Hepatocyte (in vitro differentiated cells): ENCODE results near the gene BLOC1S2. TPM values are rescaled to one million over a fixed set of nuclear protein-coding genes. Genes with fewer than 3 reads are reported as not detected.

Experiments used
- DNase-seq: peaks from one replicate; pipeline ENCODE4 v3.0.0-alpha.2; 2016; ENCODE audit warnings: low spot score
- H2AFZ ChIP-seq: fragments of 200-600 bp; sonication (generic); 2 replicates; pipeline ENCODE4 v1.6.0; 2016; ENCODE audit warnings: antibody characterized with exemption, mild to moderate bottlenecking
- H3K27ac ChIP-seq: fragments of 200-600 bp; sonication (generic); 2 replicates; pipeline ENCODE4 v1.5.1; 2016; ENCODE audit warnings: mild to moderate bottlenecking
- H3K27me3 ChIP-seq: fragments of 200-600 bp; sonication (generic); 2 replicates; pipeline ENCODE4 v1.6.1; 2016
- H3K36me3 ChIP-seq: fragments of 200-600 bp; sonication (generic); replicated peaks from 2 replicates; pipeline ENCODE4 v1.5.1; 2016; ENCODE audit warnings: low read depth; ENCODE audit not compliant: insufficient read depth
- H3K4me1 ChIP-seq: fragments of 200-600 bp; sonication (generic); 2 replicates; pipeline ENCODE4 v1.5.1; 2016; ENCODE audit warnings: mild to moderate bottlenecking, moderate library complexity; ENCODE audit not compliant: insufficient read depth
- H3K4me2 ChIP-seq: fragments of 200-600 bp; sonication (generic); 2 replicates; pipeline ENCODE4 v1.6.0; 2016
- H3K4me3 ChIP-seq: fragments of 200-600 bp; sonication (generic); 2 replicates; pipeline ENCODE4 v1.5.1; 2016; ENCODE audit warnings: mild to moderate bottlenecking
- H3K79me2 ChIP-seq: fragments of 200-600 bp; sonication (generic); 2 replicates; pipeline ENCODE4 v1.6.0; 2017; ENCODE audit warnings: mild to moderate bottlenecking
- H3K9me2 ChIP-seq: fragments of 200-600 bp; sonication (generic); replicated peaks from 2 replicates; pipeline ENCODE4 v1.6.0; 2017; ENCODE audit warnings: mild to moderate bottlenecking; ENCODE audit not compliant: insufficient read depth
- H3K9me3 ChIP-seq: fragments of 200-600 bp; sonication (generic); 2 replicates; pipeline ENCODE4 v1.5.1; 2016; ENCODE audit warnings: low read depth, mild to moderate bottlenecking
- H4K20me1 ChIP-seq: fragments of 200-600 bp; sonication (generic); 2 replicates; pipeline ENCODE4 v1.6.0; 2016; ENCODE audit warnings: mild to moderate bottlenecking; ENCODE audit not compliant: insufficient read depth, poor library complexity, severe bottlenecking
- EZH2 ChIP-seq: fragments of 200-600 bp; sonication (generic); IDR thresholded peaks from 2 replicates; pipeline ENCODE4 v1.6.1; 2016; ENCODE audit warnings: antibody characterized with exemption, mild to moderate bottlenecking, borderline replicate concordance
- EZH2phosphoT487 ChIP-seq: fragments of 200-600 bp; sonication (generic); IDR thresholded peaks from one replicate; pipeline ENCODE4 v1.6.1; 2018; ENCODE audit warnings: antibody characterized with exemption, mild to moderate bottlenecking, low read depth, moderate library complexity; ENCODE audit not compliant: unreplicated experiment, severe bottlenecking
- WGBS: methylation state at CpG from one replicate; pipeline ENCODE4 v1.1.6; 2016; ENCODE audit warnings: low lambda C conversion rate; ENCODE audit errors: missing lambda C conversion rate; 5-methylcytosine and 5-hydroxymethylcytosine counted together
- polyA plus RNA-seq: library from polyadenylated mRNA; unstranded; fragments of >200 nt; fragmentation: Nextera tagmentation; extraction: Ambion mirVana; gene quantifications from 2 replicates; pipeline ENCODE4 v1.2.1, GENCODE V29; 2016
- total RNA-seq: library from RNA; depleted of rRNA; stranded (reverse); fragments of >200 nt; gene quantifications from 2 replicates; pipeline ENCODE4 v1.2.3, GENCODE V29; 2014
- TF ChIP-seq, protein P1 (sequence below): fragments of 200-600 bp; sonication (generic); IDR thresholded peaks from 2 replicates; pipeline ENCODE4 v1.5.1; 2016; ENCODE audit warnings: antibody characterized with exemption, mild to moderate bottlenecking; ENCODE audit not compliant: poor library complexity

Gene BLOC1S2
- total and polyA plus RNA-seq, 2 experiments from 2014 or later = 50.1 to 50.4 TPM

GRCh38 chr10:100318207-100318606 lies 31.7 kb upstream of the BLOC1S2 start:
- no peak for DNase-seq
- 81% methylated on average over 4 of the region's 4 CpGs for WGBS
- Histone ChIP-seq H3K36me3 (no peaks in the 10 kb centered on the region), H3K4me3 (no peak overlapping the region), H3K4me2 (no peak overlapping the region), H3K9me3 (no peaks in the 10 kb centered on the region), H3K79me2 (no peaks in the 10 kb centered on the region), H3K27ac (no peak overlapping the region), H3K4me1 (no peaks in the 10 kb centered on the region), H4K20me1 (no peaks in the 10 kb centered on the region), H2AFZ (no peak overlapping the region), H3K9me2 (no peaks in the 10 kb centered on the region), H3K27me3 (peaks cover 37% of the 10 kb centered on the region)
- TF ChIP-seq EZH2 (no peak), EZH2phosphoT487 (no peak)
- TF ChIP-seq, protein P1, sequence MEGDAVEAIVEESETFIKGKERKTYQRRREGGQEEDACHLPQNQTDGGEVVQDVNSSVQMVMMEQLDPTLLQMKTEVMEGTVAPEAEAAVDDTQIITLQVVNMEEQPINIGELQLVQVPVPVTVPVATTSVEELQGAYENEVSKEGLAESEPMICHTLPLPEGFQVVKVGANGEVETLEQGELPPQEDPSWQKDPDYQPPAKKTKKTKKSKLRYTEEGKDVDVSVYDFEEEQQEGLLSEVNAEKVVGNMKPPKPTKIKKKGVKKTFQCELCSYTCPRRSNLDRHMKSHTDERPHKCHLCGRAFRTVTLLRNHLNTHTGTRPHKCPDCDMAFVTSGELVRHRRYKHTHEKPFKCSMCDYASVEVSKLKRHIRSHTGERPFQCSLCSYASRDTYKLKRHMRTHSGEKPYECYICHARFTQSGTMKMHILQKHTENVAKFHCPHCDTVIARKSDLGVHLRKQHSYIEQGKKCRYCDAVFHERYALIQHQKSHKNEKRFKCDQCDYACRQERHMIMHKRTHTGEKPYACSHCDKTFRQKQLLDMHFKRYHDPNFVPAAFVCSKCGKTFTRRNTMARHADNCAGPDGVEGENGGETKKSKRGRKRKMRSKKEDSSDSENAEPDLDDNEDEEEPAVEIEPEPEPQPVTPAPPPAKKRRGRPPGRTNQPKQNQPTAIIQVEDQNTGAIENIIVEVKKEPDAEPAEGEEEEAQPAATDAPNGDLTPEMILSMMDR = no peak

DNA sequence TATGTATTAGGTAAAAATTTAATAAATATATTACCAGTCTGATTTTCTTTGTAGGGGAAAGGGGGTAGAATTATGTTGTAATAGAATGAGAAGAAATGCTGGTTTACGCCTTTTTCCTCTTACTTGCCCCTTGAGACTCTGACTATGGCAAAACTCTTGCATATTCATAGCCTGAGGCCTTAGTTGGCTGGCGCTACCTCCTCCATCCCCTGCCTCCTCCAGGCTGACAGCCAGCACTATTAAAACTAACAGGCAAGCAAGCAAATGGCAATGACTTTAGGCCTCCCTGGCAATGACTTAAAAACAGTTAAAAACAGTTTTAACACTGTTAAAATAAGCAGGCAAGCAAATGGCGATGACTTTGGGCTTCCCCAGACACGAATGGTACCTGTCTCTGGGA lies 29.1 kb upstream of the BLOC1S2 start:
- no peaks in the 10 kb centered on the region for H3K4me1 ChIP-seq
- 81% methylated on average over 4 of the region's 4 CpGs for WGBS
- H3K27ac ChIP-seq = no peak overlapping the region
- H3K79me2 ChIP-seq = no peaks in the 10 kb centered on the region
- H2AFZ ChIP-seq = no peak overlapping the region
- H3K4me3 ChIP-seq = no peak overlapping the region
- H3K36me3 ChIP-seq = no peaks in the 10 kb centered on the region
- H4K20me1 ChIP-seq = no peaks in the 10 kb centered on the region
- DNase-seq = no peak
- peaks cover 34% of the 10 kb centered on the region for H3K27me3 ChIP-seq
- TF ChIP-seq EZH2phosphoT487 = no peak
- no peak overlapping the region for H3K4me2 ChIP-seq
- H3K9me2 ChIP-seq = no peaks in the 10 kb centered on the region
- H3K9me3 ChIP-seq = no peaks in the 10 kb centered on the region

GRCh38 chr10:100311298-100311697 lies 24.8 kb upstream of the BLOC1S2 start:
- no peak for DNase-seq
- peaks cover 22% of the 10 kb centered on the region for H3K27me3 ChIP-seq
- WGBS = 73% methylated on average over 4 of the region's 4 CpGs

DNA sequence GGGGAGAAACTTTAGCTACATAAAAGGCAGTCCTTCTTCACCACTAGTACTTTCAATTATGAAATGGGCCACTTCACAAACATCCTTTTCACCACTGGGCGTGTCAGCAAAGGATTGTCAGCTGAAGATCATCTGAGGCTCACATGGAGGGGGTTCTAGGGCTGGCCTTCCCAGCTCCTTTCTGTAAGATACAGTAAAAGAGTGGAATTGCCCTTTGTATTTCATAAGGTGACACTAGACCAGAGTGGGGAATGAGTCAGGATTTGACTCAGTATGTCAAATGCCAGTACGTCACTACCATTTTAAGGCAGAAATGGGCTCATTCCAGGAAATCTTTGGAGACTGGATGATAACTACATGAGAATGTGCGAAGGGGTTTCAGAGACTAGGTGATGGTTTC lies 21.2 kb upstream of the BLOC1S2 start:
- H4K20me1 ChIP-seq = no peaks in the 10 kb centered on the region
- WGBS = 81% methylated on average over 3 of the region's 3 CpGs
- TF ChIP-seq EZH2 (no peak), EZH2phosphoT487 (no peak)
- TF ChIP-seq, protein P1 = no peak
- no peak for DNase-seq
- H3K27me3 ChIP-seq = peaks cover 20% of the 10 kb centered on the region
- H3K36me3 ChIP-seq = no peaks in the 10 kb centered on the region
- no peaks in the 10 kb centered on the region for H3K79me2 ChIP-seq
- H3K4me1 ChIP-seq = no peaks in the 10 kb centered on the region
- H3K9me3 ChIP-seq = no peaks in the 10 kb centered on the region
- no peak overlapping the region for H2AFZ ChIP-seq
- H3K27ac ChIP-seq = no peak overlapping the region
- H3K9me2 ChIP-seq = no peaks in the 10 kb centered on the region
- no peak overlapping the region for H3K4me3 ChIP-seq
- no peak overlapping the region for H3K4me2 ChIP-seq

More at GRCh38 chr10:100311298-100311697, 24.8 kb upstream of the BLOC1S2 start:
- Histone ChIP-seq H3K36me3 (no peaks in the 10 kb centered on the region), H4K20me1 (no peaks in the 10 kb centered on the region), H3K27ac (no peak overlapping the region), H3K4me2 (no peak overlapping the region), H3K79me2 (no peaks in the 10 kb centered on the region), H3K4me1 (no peaks in the 10 kb centered on the region), H2AFZ (no peak overlapping the region), H3K9me2 (no peaks in the 10 kb centered on the region), H3K9me3 (no peaks in the 10 kb centered on the region), H3K4me3 (no peak overlapping the region)
- TF ChIP-seq EZH2phosphoT487 (no peak), EZH2 (no peak)
- TF ChIP-seq, protein P1 = no peak
